H9 (cell line): Measurements from ENCODE around the gene OR2A1. TPM values are rescaled to one million over a fixed set of nuclear protein-coding genes. Genes with fewer than 3 reads are reported as not detected.
"Not testable (repeated sequence)": the region's sequence is repeated elsewhere in the genome, so short reads cannot be mapped to it uniquely, and the experiment has no call there.

Experiments used
- DNase-seq: peaks from one replicate; pipeline ENCODE4 v3.0.0-alpha.2; 2017
- H2AFZ ChIP-seq: one replicate; pipeline ENCODE4 v1.6.1; 2013; ENCODE audit warnings: mild to moderate bottlenecking, low read length, control low read depth, moderate library complexity
- H2AK5ac ChIP-seq: 2 replicates; pipeline ENCODE4 v1.6.1; 2013; ENCODE audit warnings: low read length, control low read depth, mixed read lengths; ENCODE audit not compliant: insufficient read length
- H2BK120ac ChIP-seq: one replicate; pipeline ENCODE4 v1.6.1; 2013; ENCODE audit warnings: low read depth, mild to moderate bottlenecking, low read length, control low read depth, inconsistent platforms; ENCODE audit not compliant: poor library complexity, severe bottlenecking
- H2BK12ac ChIP-seq: 2 replicates; pipeline ENCODE4 v1.6.1; 2013; ENCODE audit warnings: low read length, control low read depth, mixed read lengths, low read depth; ENCODE audit not compliant: insufficient read length
- H2BK15ac ChIP-seq: 2 replicates; pipeline ENCODE4 v1.6.1; 2013; ENCODE audit warnings: low read depth, low read length, control low read depth
- H2BK20ac ChIP-seq: one replicate; pipeline ENCODE4 v1.6.1; 2013; ENCODE audit warnings: low read depth, mild to moderate bottlenecking, low read length, control low read depth, inconsistent platforms; ENCODE audit not compliant: poor library complexity, severe bottlenecking
- H2BK5ac ChIP-seq: 2 replicates; pipeline ENCODE4 v1.6.1; 2013; ENCODE audit warnings: low read length, control low read depth, mixed read lengths; ENCODE audit not compliant: insufficient read length
- H3K14ac ChIP-seq: 2 replicates; pipeline ENCODE4 v1.6.1; 2013; ENCODE audit warnings: low read length, control low read depth; ENCODE audit not compliant: insufficient read depth
- H3K18ac ChIP-seq: 2 replicates; pipeline ENCODE4 v1.6.1; 2013; ENCODE audit warnings: low read depth, mild to moderate bottlenecking, mixed read lengths, low read length, control low read depth; ENCODE audit not compliant: insufficient read length
- H3K23ac ChIP-seq: 2 replicates; pipeline ENCODE4 v1.6.1; 2013; ENCODE audit warnings: low read length, control low read depth, mixed read lengths, low read depth; ENCODE audit not compliant: insufficient read length
- H3K23me2 ChIP-seq: 2 replicates; pipeline ENCODE4 v1.6.1; 2013; ENCODE audit warnings: low read depth, mild to moderate bottlenecking, mixed read lengths, low read length, control low read depth; ENCODE audit not compliant: insufficient read length, poor library complexity, severe bottlenecking
- H3K27ac ChIP-seq: 2 replicates; pipeline ENCODE4 v1.5.1; 2013; ENCODE audit warnings: low read length, control low read depth, mixed read lengths, low read depth; ENCODE audit not compliant: insufficient read length
- H3K27me3 ChIP-seq: 2 replicates; pipeline ENCODE4 v1.6.1; 2013; ENCODE audit warnings: low read length, control low read depth, inconsistent platforms; ENCODE audit not compliant: insufficient read depth
- H3K4ac ChIP-seq: 2 replicates; pipeline ENCODE4 v1.6.1; 2013; ENCODE audit warnings: low read depth, mild to moderate bottlenecking, control low read depth, inconsistent platforms, low read length, moderate library complexity
- H3K4me1 ChIP-seq: 2 replicates; pipeline ENCODE4 v1.6.1; 2013; ENCODE audit warnings: low read length, control low read depth, inconsistent platforms; ENCODE audit not compliant: insufficient read depth
- H3K4me2 ChIP-seq: 2 replicates; pipeline ENCODE4 v1.6.1; 2013; ENCODE audit warnings: low read length, control low read depth, mixed read lengths; ENCODE audit not compliant: insufficient read length, insufficient read depth
- H3K56ac ChIP-seq: 2 replicates; pipeline ENCODE4 v1.6.1; 2013; ENCODE audit warnings: low read depth, mild to moderate bottlenecking, mixed read lengths, low read length, control low read depth; ENCODE audit not compliant: insufficient read length
- H3K79me1 ChIP-seq: 2 replicates; pipeline ENCODE4 v1.6.1; 2013; ENCODE audit warnings: low read depth, mild to moderate bottlenecking, moderate library complexity, low read length, control low read depth, inconsistent platforms; ENCODE audit not compliant: insufficient read depth, poor library complexity, severe bottlenecking
- H3K79me2 ChIP-seq: 2 replicates; pipeline ENCODE4 v1.6.1; 2013; ENCODE audit warnings: low read length, control low read depth, inconsistent platforms; ENCODE audit not compliant: insufficient read depth
- H3K9ac ChIP-seq: 2 replicates; pipeline ENCODE4 v1.6.1; 2013; ENCODE audit warnings: low read length, control low read depth, mixed read lengths; ENCODE audit not compliant: insufficient read length; ENCODE audit errors: extremely low read depth
- H3K9me3 ChIP-seq: one replicate; pipeline ENCODE4 v1.6.1; 2013; ENCODE audit warnings: low read depth, low read length, inconsistent platforms; ENCODE audit not compliant: control insufficient read depth
- H3T11ph ChIP-seq: one replicate; pipeline ENCODE4 v1.6.1; 2013; ENCODE audit warnings: mild to moderate bottlenecking, low read length, control low read depth, inconsistent platforms
- H4K20me1 ChIP-seq: one replicate; pipeline ENCODE4 v1.6.1; 2013; ENCODE audit not compliant: control insufficient read depth, insufficient read length, insufficient read depth
- H4K5ac ChIP-seq: 2 replicates; pipeline ENCODE4 v1.6.1; 2013; ENCODE audit warnings: low read depth, mild to moderate bottlenecking, mixed read lengths, low read length, control low read depth; ENCODE audit not compliant: insufficient read length
- H4K8ac ChIP-seq: replicated peaks from 2 replicates; pipeline ENCODE4 v1.6.1; 2013; ENCODE audit warnings: low read length, control low read depth, mixed read lengths, low read depth; ENCODE audit not compliant: insufficient read length
- H4K91ac ChIP-seq: 2 replicates; pipeline ENCODE4 v1.6.1; 2013; ENCODE audit warnings: low read depth, mild to moderate bottlenecking, moderate library complexity, mixed read lengths, low read length, control low read depth; ENCODE audit not compliant: insufficient read length
- H3K27ac Mint-ChIP-seq, 3 experiments: 2 replicates in 2 of 3; 3 replicates in 1 of 3; pipeline ENCODE4 v1.8.0; 2020 to 2021; ENCODE audit warnings: mixed read lengths in 3 of 3, mild to moderate bottlenecking in 1 of 3, moderate library complexity in 1 of 3
- H3K27me3 Mint-ChIP-seq: 2 replicates; pipeline ENCODE4 v1.8.0; 2021; ENCODE audit warnings: low read depth, mild to moderate bottlenecking, moderate library complexity, mixed read lengths
- H3K36me3 Mint-ChIP-seq, 3 experiments: 2 replicates in 2 of 3; 3 replicates in 1 of 3; pipeline ENCODE4 v1.8.0; 2020 to 2021; ENCODE audit warnings: low read depth in 3 of 3, mixed read lengths in 3 of 3; ENCODE audit not compliant: insufficient read depth in 1 of 3
- H3K4me1 Mint-ChIP-seq, 2 experiments: 2 replicates each; pipeline ENCODE4 v1.8.0; 2020; ENCODE audit warnings: mixed read lengths in 2 of 2
- H3K4me3 Mint-ChIP-seq, 2 experiments: 2 replicates in 1 of 2; 3 replicates in 1 of 2; pipeline ENCODE4 v1.8.0; 2020 to 2021; ENCODE audit warnings: mild to moderate bottlenecking in 2 of 2, mixed read lengths in 2 of 2, moderate library complexity in 1 of 2
- H3K9me3 Mint-ChIP-seq, 2 experiments: 2 replicates in 1 of 2; 3 replicates in 1 of 2; pipeline ENCODE4 v1.8.0; 2020; ENCODE audit warnings: mild to moderate bottlenecking in 2 of 2, mixed read lengths in 2 of 2, moderate library complexity in 1 of 2
- WGBS: extraction: QIAGEN DNeasy Blood & Tissue Kit; methylation state at CpG from one replicate; pipeline ENCODE4 v1.1.7; 2013; ENCODE audit warnings: missing lambda C conversion rate, low lambda C conversion rate, mixed read lengths; ENCODE audit not compliant: insufficient read length; ENCODE audit errors: extremely low coverage; 5-methylcytosine and 5-hydroxymethylcytosine counted together
- long read RNA-seq: library from polyadenylated mRNA; unstranded; transcript quantifications from one replicate; pipeline ENCODE4 v2.0.0, GENCODE V29; 2020
- total RNA-seq: library from RNA; stranded (reverse); gene quantifications from 2 replicates; pipeline ENCODE4 v1.2.1, GENCODE V29; 2021

OR2A1 gene
- not detected in 2 replicates for total RNA-seq
- long read RNA-seq = 0 reads

GRCh38 chr7:144311872-144312469, at the start of gene OR2A1:
Gene OR2A1, plus strand, starts transcription at chr7:144312419. Its CDS starts 5,706 bp downstream, at chr7:144318125.
- H3K27me3 ChIP-seq, H3K4ac ChIP-seq, H3K4me3 Mint-ChIP-seq, H2BK12ac ChIP-seq, H4K91ac ChIP-seq, H3K9me3 Mint-ChIP-seq, H3K18ac ChIP-seq, H3K4me2 ChIP-seq, H3K27me3 Mint-ChIP-seq, H3K27ac ChIP-seq, H4K5ac ChIP-seq, H2BK20ac ChIP-seq, H3K4me1 Mint-ChIP-seq, H3K14ac ChIP-seq, H3K36me3 Mint-ChIP-seq, H2AFZ ChIP-seq, H3K27ac Mint-ChIP-seq, H3K79me2 ChIP-seq, H2BK5ac ChIP-seq, H3K23ac ChIP-seq, H3K79me1 ChIP-seq, H3K9ac ChIP-seq, H3K56ac ChIP-seq, H2AK5ac ChIP-seq, H3K9me3 ChIP-seq, H3K4me1 ChIP-seq, H2BK15ac ChIP-seq, DNase-seq, H2BK120ac ChIP-seq, H3T11ph ChIP-seq, H4K8ac ChIP-seq, H4K20me1 ChIP-seq, H3K23me2 ChIP-seq: not testable (repeated sequence)
- WGBS = no CpG with 5 or more reads among the region's 2 CpGs

GRCh38 chr7:144264692-144265091, 47.5 kb upstream of the OR2A1 start, which contains the start of gene OR2A7:
Gene OR2A7, minus strand, starts transcription at chr7:144264792. Its CDS starts 5,164 bp downstream, at chr7:144259628.
- not testable (repeated sequence) for H2BK12ac ChIP-seq, H4K91ac ChIP-seq, H2BK5ac ChIP-seq, H3K9me3 Mint-ChIP-seq, H3K23ac ChIP-seq, H2BK20ac ChIP-seq, H3K27me3 Mint-ChIP-seq, H3K4me1 Mint-ChIP-seq, H3K23me2 ChIP-seq, H3K4me1 ChIP-seq, H3K4me2 ChIP-seq, H3K27me3 ChIP-seq, H3K79me2 ChIP-seq, H3K18ac ChIP-seq, H3K79me1 ChIP-seq, H3K27ac ChIP-seq, H2BK120ac ChIP-seq, H3K14ac ChIP-seq, H3K56ac ChIP-seq, H2BK15ac ChIP-seq, H4K8ac ChIP-seq, H2AFZ ChIP-seq, H3K9ac ChIP-seq, H3K36me3 Mint-ChIP-seq, H3T11ph ChIP-seq, H3K27ac Mint-ChIP-seq, H4K5ac ChIP-seq, DNase-seq, H2AK5ac ChIP-seq, H3K9me3 ChIP-seq, H3K4ac ChIP-seq, H4K20me1 ChIP-seq, H3K4me3 Mint-ChIP-seq
- no CpG with 5 or more reads among the region's 7 CpGs for WGBS
